ENCODE measurements around the gene NPPB.

GRCh38 chr1:11842154-11843041, 16.3 kb downstream of the NPPB start:
- no peak for TF ChIP-seq CTCF (conservative IDR thresholded peaks at IDR 0.05; ENCODE audit: low read length)
- TF ChIP-seq EZH2phosphoT487 (IDR thresholded peaks at IDR 0.05; ENCODE audit: borderline replicate concordance, low read depth, low read length), result no peak

Measured in OCI-LY7 (cell line).